Tibial artery (tissue), 4 donors: Measurements from ENCODE around the gene PLVAP.

Source experiments
- DNase-seq, 2 donors: peaks; one replicate each; pipeline ENCODE4 v3.0.0-alpha.2; 2019
- H3K27ac ChIP-seq, 2 donors: fragments of 200-600 bp; sonication (generic) in 1 of 2; 1 replicate in 1 of 2; 2 replicates in 1 of 2; pipeline ENCODE4 v1.5.1; 2018 to 2019; ENCODE audit warnings: mild to moderate bottlenecking in 1 of 2
- H3K27me3 ChIP-seq, 2 donors: fragments of 200-600 bp; sonication (generic) in 1 of 2; one replicate each; pipeline versions ENCODE4 v1.5.1 to v1.6.0; 2016 to 2019
- H3K36me3 ChIP-seq, 3 donors: fragments of 200-600 bp; sonication (generic) in 2 of 3; one replicate each; pipeline ENCODE4 v1.5.1; 2016 to 2019; ENCODE audit warnings: mild to moderate bottlenecking in 2 of 3
- H3K4me1 ChIP-seq, 4 donors: fragments of 200-600 bp; sonication (generic) in 2 of 4; 1 replicate in 3 of 4; 2 replicates in 1 of 4; pipeline ENCODE4 v1.5.1; 2016 to 2019
- H3K4me3 ChIP-seq, 2 donors: fragments of 200-600 bp; sonication (generic) in 1 of 2; 1 replicate in 1 of 2; 2 replicates in 1 of 2; pipeline ENCODE4 v1.5.1; 2018 to 2019; ENCODE audit warnings: mild to moderate bottlenecking in 2 of 2
- H3K9me3 ChIP-seq, 3 donors: fragments of 200-600 bp; sonication (generic) in 1 of 3; one replicate each; pipeline ENCODE4 v1.5.1; 2016 to 2019
- intact Hi-C: fragments of 100-400 bp; cut with DNase I; formaldehyde crosslinking; loops from one replicate; pipeline ENCODE4 v1.15.0; 2023; ENCODE audit warnings: low total_unique reads
- TF ChIP-seq, protein P1 (sequence below), 2 experiments: fragments of 200-600 bp in 1 of 2; fragments of 450-650 bp in 1 of 2; IDR thresholded peaks; one replicate each; pipeline ENCODE4 v1.5.1; 2017 to 2019; ENCODE audit warnings: antibody characterized with exemption in 2 of 2, mild to moderate bottlenecking in 1 of 2, moderate library complexity in 1 of 2

The PLVAP gene

DNA sequence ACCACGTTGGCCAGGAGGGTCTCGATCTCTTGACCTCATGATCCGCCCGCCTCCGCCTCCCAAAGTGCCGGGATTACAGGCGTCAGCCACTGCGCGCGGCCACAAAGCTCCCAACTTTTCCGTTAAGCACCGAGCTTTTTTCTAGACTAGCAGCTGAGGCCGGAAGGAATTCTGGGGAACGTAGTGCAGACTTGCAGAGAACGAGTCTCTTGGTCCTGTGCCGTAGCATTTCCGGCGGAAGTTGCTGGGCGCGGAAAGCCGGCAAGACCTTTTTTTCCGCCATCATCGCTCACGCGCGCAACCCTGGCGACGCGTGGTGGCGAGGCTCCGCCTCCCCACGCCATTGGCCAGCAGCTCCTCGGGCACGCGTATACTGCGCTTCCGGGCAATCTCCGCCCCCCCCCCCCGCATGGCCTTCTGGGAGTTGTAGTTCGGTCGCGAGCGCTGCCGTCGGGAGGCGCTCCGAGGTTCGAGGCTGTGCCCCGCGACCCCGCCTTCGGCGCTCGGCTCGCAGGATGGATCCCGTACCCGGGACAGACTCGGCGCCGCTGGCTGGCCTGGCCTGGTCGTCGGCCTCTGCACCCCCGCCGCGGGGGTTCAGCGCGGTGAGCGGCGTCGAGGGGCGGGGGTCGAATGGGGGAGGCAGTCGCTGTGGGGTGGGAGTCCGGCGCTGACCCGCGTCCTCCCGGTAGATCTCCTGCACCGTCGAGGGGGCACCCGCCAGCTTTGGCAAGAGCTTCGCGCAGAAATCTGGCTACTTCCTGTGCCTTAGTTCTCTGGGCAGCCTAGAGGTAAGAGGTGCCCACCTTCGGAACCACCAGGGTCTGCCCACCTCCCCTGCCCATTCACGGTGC lies 42.7 kb upstream of the PLVAP start, which contains the start of gene MVB12A:
MVB12A (plus strand) TSS at position 427 of the 854 bp plus-strand sequence; CDS start at position 516, 89 bp downstream.
- H3K9me3 ChIP-seq: no peaks in the 10 kb centered on the region
- peak; percentile 96 to 99 for DNase-seq
- intact Hi-C loops: loop anchor here (5.0 kb wide), 1 partner anchor 47 kb away; no protein-coding TSS in a partner anchor

DNA sequence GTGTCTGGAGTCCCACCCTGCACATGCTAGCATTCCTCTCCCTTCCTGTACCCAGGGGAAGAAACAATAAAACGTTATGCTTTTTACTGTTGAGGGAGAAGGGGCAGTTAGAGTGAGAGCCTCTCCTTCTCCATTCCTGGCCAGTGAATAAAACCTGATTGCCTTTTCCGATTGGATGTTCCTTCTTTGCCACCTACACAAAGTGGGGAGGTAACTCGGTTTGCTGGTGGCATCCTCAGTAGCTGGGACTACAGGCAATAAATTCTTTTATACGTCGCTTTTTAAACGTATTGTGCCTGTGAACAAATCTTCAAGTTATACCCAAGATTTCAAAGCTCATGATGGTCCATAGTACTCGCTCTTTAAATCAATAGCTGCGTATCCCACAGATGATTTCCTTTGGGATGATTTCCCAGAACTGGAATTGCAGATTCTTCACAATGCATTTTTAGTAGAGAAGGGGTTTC lies 42.0 kb upstream of the PLVAP start:
- H3K9me3 ChIP-seq: no peaks in the 10 kb centered on the region
- no peak for DNase-seq

More for the DNA sequence above, 42.7 kb upstream of the PLVAP start, which contains the start of gene MVB12A:
- no peaks in the 10 kb centered on the region for H3K27me3 ChIP-seq
- H3K4me1 ChIP-seq: peaks cover 0 to 17% (median 7%) of the 10 kb centered on the region in 4 donors
- H3K27ac ChIP-seq: peak within 1 kb of the TSS; percentile 66 to 82
- H3K4me3 ChIP-seq: peak within 1 kb of the TSS; percentile 66 to 88
- H3K36me3 ChIP-seq: peaks cover 0 to 9% (median 0%) of the 10 kb centered on the region in 3 donors
- TF ChIP-seq, protein P1, sequence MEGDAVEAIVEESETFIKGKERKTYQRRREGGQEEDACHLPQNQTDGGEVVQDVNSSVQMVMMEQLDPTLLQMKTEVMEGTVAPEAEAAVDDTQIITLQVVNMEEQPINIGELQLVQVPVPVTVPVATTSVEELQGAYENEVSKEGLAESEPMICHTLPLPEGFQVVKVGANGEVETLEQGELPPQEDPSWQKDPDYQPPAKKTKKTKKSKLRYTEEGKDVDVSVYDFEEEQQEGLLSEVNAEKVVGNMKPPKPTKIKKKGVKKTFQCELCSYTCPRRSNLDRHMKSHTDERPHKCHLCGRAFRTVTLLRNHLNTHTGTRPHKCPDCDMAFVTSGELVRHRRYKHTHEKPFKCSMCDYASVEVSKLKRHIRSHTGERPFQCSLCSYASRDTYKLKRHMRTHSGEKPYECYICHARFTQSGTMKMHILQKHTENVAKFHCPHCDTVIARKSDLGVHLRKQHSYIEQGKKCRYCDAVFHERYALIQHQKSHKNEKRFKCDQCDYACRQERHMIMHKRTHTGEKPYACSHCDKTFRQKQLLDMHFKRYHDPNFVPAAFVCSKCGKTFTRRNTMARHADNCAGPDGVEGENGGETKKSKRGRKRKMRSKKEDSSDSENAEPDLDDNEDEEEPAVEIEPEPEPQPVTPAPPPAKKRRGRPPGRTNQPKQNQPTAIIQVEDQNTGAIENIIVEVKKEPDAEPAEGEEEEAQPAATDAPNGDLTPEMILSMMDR (IDR thresholded peaks at IDR 0.05): no peak

DNA sequence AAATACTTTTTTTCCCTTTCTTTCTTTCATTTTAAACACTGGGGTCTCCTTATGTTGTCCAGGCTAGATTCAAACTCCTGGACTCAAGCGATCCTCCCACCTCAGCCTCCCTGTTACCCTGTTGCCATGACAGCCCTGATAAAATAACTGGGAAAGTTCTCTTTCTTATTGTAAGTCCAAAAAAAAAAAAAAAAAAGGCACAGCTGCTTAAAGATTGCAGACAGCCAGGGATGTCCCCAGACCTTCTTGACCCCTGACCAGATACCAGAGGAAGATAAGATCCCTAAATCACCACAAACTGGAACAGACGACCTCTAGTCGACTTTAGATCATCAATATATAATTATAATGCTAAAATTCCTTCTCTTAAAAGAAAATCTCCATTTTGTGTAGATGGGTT lies 41.6 kb upstream of the PLVAP start:
- TF ChIP-seq, protein P1 (IDR thresholded peaks at IDR 0.05): no peak
- H3K4me1 ChIP-seq: peaks cover 0 to 13% (median 7%) of the 10 kb centered on the region in 4 donors
- no peak overlapping the region for H3K4me3 ChIP-seq
- peaks cover 0 to 6% of the 10 kb centered on the region in 2 donors for H3K27me3 ChIP-seq
- peaks cover 0 to 5% (median 0%) of the 10 kb centered on the region in 3 donors for H3K36me3 ChIP-seq
- H3K27ac ChIP-seq: peak overlapping the region in 1 of 2 donors; percentile 66
- no peaks in the 10 kb centered on the region for H3K9me3 ChIP-seq
- intact Hi-C loops: no loop called here
- DNase-seq: no peak

More for the DNA sequence above, 42.0 kb upstream of the PLVAP start:
- intact Hi-C loops: no loop called here
- H3K27me3 ChIP-seq: peaks cover 0 to 2% of the 10 kb centered on the region in 2 donors
- H3K27ac ChIP-seq: peak overlapping the region; percentile 66 to 82
- peaks cover 0 to 13% (median 7%) of the 10 kb centered on the region in 4 donors for H3K4me1 ChIP-seq
- TF ChIP-seq, protein P1 (IDR thresholded peaks at IDR 0.05): no peak
- H3K4me3 ChIP-seq: peak overlapping the region; percentile 66 to 88
- peaks cover 0 to 9% (median 0%) of the 10 kb centered on the region in 3 donors for H3K36me3 ChIP-seq

DNA sequence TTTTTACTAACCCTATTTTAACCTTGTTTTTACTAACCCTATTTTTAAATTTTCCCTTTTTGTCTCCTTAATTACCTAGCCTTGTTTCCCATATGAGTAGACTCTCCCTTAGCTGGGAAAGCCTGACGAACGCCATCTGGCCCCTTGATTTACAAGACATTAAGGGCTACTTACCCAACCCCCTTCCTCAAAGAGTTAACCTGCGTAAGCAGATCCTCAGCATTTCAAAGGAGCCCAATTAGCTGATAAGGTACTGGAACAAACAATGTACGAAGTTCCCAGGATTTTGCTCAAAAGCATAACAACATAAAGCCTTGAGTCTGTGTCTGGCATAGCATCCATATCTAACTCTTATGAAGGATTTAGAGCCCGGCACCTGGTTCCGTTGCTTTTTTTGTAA lies 38.0 kb upstream of the PLVAP start:
- H3K27ac ChIP-seq: no peak overlapping the region

DNA sequence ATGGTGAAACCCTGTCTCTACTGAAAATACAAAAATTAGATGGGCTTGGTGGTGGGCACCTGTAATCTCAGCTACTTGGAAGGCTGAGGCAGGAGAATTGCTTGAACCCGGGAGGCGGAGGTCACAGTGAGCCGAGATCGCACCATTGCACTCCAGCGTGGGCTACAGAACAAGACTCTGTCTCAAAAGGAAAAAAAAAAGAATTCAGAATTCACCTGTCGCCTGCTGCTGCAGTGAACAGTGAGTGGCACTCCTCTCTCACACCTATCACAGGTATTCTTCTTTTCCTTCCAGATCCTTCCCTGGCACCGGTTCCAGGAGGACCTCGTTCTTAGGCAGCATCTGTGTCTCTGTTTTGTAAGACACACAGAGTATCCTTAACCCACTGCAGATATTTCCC lies 37.0 kb upstream of the PLVAP start:
- H3K4me3 ChIP-seq: no peak overlapping the region
- H3K27ac ChIP-seq: no peak overlapping the region
- peaks cover 0 to 3% (median 0%) of the 10 kb centered on the region in 4 donors for H3K4me1 ChIP-seq
- intact Hi-C loops: no loop called here
- H3K36me3 ChIP-seq: no peaks in the 10 kb centered on the region
- no peak for DNase-seq
- H3K9me3 ChIP-seq: no peaks in the 10 kb centered on the region
- TF ChIP-seq, protein P1 (IDR thresholded peaks at IDR 0.05): no peak
- H3K27me3 ChIP-seq: peaks cover 0 to 8% of the 10 kb centered on the region in 2 donors

More for the DNA sequence above, 38.0 kb upstream of the PLVAP start:
- H3K9me3 ChIP-seq: no peaks in the 10 kb centered on the region
- no peak for DNase-seq
- peaks cover 0 to 7% (median under 1%) of the 10 kb centered on the region in 4 donors for H3K4me1 ChIP-seq
- H3K36me3 ChIP-seq: no peaks in the 10 kb centered on the region
- H3K27me3 ChIP-seq: peaks cover 0 to 8% of the 10 kb centered on the region in 2 donors
- H3K4me3 ChIP-seq: no peak overlapping the region
- TF ChIP-seq, protein P1 (IDR thresholded peaks at IDR 0.05): no peak
- intact Hi-C loops: no loop called here
